HG03045 (cell line): ENCODE results near the gene DTNB.
"Not testable (repeated sequence)": the region's sequence is repeated elsewhere in the genome, so short reads cannot be mapped to it uniquely, and the experiment has no call there.

ENCODE experiments used
- ATAC-seq: cut with Tn5 transposase; IDR thresholded peaks from one replicate; pipeline ENCODE4 v1.9.1; 2021; ENCODE audit warnings: mild to moderate bottlenecking, moderate library complexity; ENCODE audit not compliant: unreplicated experiment

The DTNB gene

GRCh38 chr2:25426326-25426725 lies 247.1 kb downstream of the DTNB start:
- no peak for ATAC-seq

- no peak for ATAC-seq
Measured at GRCh38 chr2:25424426-25425028, 248.8 kb downstream of the DTNB start.

GRCh38 chr2:25421820-25422411 lies 251.5 kb downstream of the DTNB start:
- ATAC-seq: no peak

GRCh38 chr2:25421289-25421688 lies 252.1 kb downstream of the DTNB start:
- no peak for ATAC-seq

GRCh38 chr2:25420820-25421237 lies 252.5 kb downstream of the DTNB start:
- ATAC-seq: peak; percentile 42

- ATAC-seq: peak; percentile 63
Measured at GRCh38 chr2:25419678-25420242, 253.6 kb downstream of the DTNB start.

- no peak for ATAC-seq
Measured at GRCh38 chr2:25418944-25419677, 254.3 kb downstream of the DTNB start.

- no peak for ATAC-seq
Measured at GRCh38 chr2:25417715-25418369, 255.5 kb downstream of the DTNB start.

- ATAC-seq: no peak
Measured at GRCh38 chr2:25416674-25417073, 256.7 kb downstream of the DTNB start.

- ATAC-seq: no peak
Measured at GRCh38 chr2:25414781-25415180, 258.6 kb downstream of the DTNB start.

GRCh38 chr2:25413409-25413808 lies 260.0 kb downstream of the DTNB start:
- not testable (repeated sequence) for ATAC-seq

- no peak for ATAC-seq
Measured at GRCh38 chr2:25411753-25412152, 261.6 kb downstream of the DTNB start.

- ATAC-seq: no peak
Measured at GRCh38 chr2:25411281-25411680, 262.1 kb downstream of the DTNB start.

GRCh38 chr2:25410370-25410769 lies 263.0 kb downstream of the DTNB start:
- ATAC-seq: no peak

GRCh38 chr2:25409468-25409867 lies 263.9 kb downstream of the DTNB start:
- ATAC-seq: no peak

GRCh38 chr2:25409044-25409443 lies 264.3 kb downstream of the DTNB start:
- ATAC-seq: no peak

- no peak for ATAC-seq
Measured at GRCh38 chr2:25405611-25406295, 267.6 kb downstream of the DTNB start.

GRCh38 chr2:25403120-25403760 lies 270.1 kb downstream of the DTNB start:
- ATAC-seq: peak; percentile 48

- ATAC-seq: peak; percentile 57
Measured at GRCh38 chr2:25402477-25402876, 270.9 kb downstream of the DTNB start.

- no peak for ATAC-seq
Measured at GRCh38 chr2:25401307-25402026, 271.9 kb downstream of the DTNB start.
